ENCODE data around the gene TET2. TPM values are rescaled to one million over a fixed set of nuclear protein-coding genes. Genes with fewer than 3 reads are reported as not detected.

The TET2 gene
- total RNA-seq, 6 donors from 2014 or later, result 25.1 to 41.9 (median 29.7) TPM

- DNase-seq (peak in 1 of 2 donors; percentile 73), ATAC-seq (ENCODE audit: low FRiP score in 2 of 2) (peak; percentile 72 to 87)
- WGBS, 2 donors, result 49 to 61% methylated on average over 5 of the region's 5 CpGs
These were observed 159.6 kb downstream of the TET2 start for GRCh38 chr4:105306158-105306781.

GRCh38 chr4:105306820-105307219, 160.1 kb downstream of the TET2 start:
- WGBS, 2 donors, result 74 to 82% methylated on average over 3 of the region's 3 CpGs
- Histone ChIP-seq H3K36me3 (no peaks in the 10 kb centered on the region), H3K27ac (no peak overlapping the region), H3K4me1 (peaks cover 0 to 4% (median 0%) of the 10 kb centered on the region in 4 donors), H3K9me3 (peaks cover 0 to 5% (median 4%) of the 10 kb centered on the region in 4 donors), H3K4me3 (no peak overlapping the region), H3K27me3 (no peaks in the 10 kb centered on the region)
- DNase-seq, result no peak
- no peak for ATAC-seq (ENCODE audit: low FRiP score in 2 of 2)
- TF ChIP-seq, protein P1, sequence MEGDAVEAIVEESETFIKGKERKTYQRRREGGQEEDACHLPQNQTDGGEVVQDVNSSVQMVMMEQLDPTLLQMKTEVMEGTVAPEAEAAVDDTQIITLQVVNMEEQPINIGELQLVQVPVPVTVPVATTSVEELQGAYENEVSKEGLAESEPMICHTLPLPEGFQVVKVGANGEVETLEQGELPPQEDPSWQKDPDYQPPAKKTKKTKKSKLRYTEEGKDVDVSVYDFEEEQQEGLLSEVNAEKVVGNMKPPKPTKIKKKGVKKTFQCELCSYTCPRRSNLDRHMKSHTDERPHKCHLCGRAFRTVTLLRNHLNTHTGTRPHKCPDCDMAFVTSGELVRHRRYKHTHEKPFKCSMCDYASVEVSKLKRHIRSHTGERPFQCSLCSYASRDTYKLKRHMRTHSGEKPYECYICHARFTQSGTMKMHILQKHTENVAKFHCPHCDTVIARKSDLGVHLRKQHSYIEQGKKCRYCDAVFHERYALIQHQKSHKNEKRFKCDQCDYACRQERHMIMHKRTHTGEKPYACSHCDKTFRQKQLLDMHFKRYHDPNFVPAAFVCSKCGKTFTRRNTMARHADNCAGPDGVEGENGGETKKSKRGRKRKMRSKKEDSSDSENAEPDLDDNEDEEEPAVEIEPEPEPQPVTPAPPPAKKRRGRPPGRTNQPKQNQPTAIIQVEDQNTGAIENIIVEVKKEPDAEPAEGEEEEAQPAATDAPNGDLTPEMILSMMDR (IDR thresholded peaks at IDR 0.05), result no peak
- TF ChIP-seq EP300 (IDR thresholded peaks at IDR 0.05), result no peak
- no peak for TF ChIP-seq POLR2A (IDR thresholded peaks at IDR 0.05)
- TF ChIP-seq POLR2AphosphoS5 (IDR thresholded peaks at IDR 0.05), result no peak

More at GRCh38 chr4:105306158-105306781, 159.6 kb downstream of the TET2 start:
- peak in 1 of 4 donors; percentile 33 for TF ChIP-seq EP300 (IDR thresholded peaks at IDR 0.05)
- no peak for TF ChIP-seq POLR2AphosphoS5 (IDR thresholded peaks at IDR 0.05)
- no peak overlapping the region for H3K27ac ChIP-seq
- H3K9me3 ChIP-seq, result peaks cover 0 to 5% (median 2%) of the 10 kb centered on the region in 4 donors
- H3K4me3 ChIP-seq, result no peak overlapping the region
- H3K4me1 ChIP-seq, result peaks cover 0 to 4% (median 0%) of the 10 kb centered on the region in 4 donors
- H3K27me3 ChIP-seq, result no peaks in the 10 kb centered on the region
- no peaks in the 10 kb centered on the region for H3K36me3 ChIP-seq

GRCh38 chr4:105318486-105318885, 171.8 kb downstream of the TET2 start:
- H3K36me3 ChIP-seq, result no peaks in the 10 kb centered on the region
- no peak overlapping the region for H3K27ac ChIP-seq
- WGBS, 2 donors, result 86 to 92% methylated on average over 1 of the region's 1 CpG
- no peak for DNase-seq
- TF ChIP-seq EP300 (IDR thresholded peaks at IDR 0.05) (no peak), POLR2A (IDR thresholded peaks at IDR 0.05) (no peak), POLR2AphosphoS5 (IDR thresholded peaks at IDR 0.05) (no peak)
- TF ChIP-seq, protein P1 (IDR thresholded peaks at IDR 0.05), result no peak
- H3K27me3 ChIP-seq, result no peaks in the 10 kb centered on the region
- H3K9me3 ChIP-seq, result no peaks in the 10 kb centered on the region
- H3K4me1 ChIP-seq, result no peaks in the 10 kb centered on the region
- no peak for ATAC-seq (ENCODE audit: low FRiP score in 2 of 2)
- H3K4me3 ChIP-seq, result no peak overlapping the region

- no peak overlapping the region for H3K27ac ChIP-seq
- no peaks in the 10 kb centered on the region for H3K27me3 ChIP-seq
- WGBS, 2 donors, result 79% methylated on average over 2 of the region's 2 CpGs
- no peak for ATAC-seq (ENCODE audit: low FRiP score in 2 of 2)
- no peaks in the 10 kb centered on the region for H3K36me3 ChIP-seq
- H3K4me3 ChIP-seq, result no peak overlapping the region
- no peaks in the 10 kb centered on the region for H3K4me1 ChIP-seq
- no peaks in the 10 kb centered on the region for H3K9me3 ChIP-seq
- TF ChIP-seq, protein P1 (IDR thresholded peaks at IDR 0.05), result no peak
- TF ChIP-seq POLR2A (IDR thresholded peaks at IDR 0.05), result no peak
- TF ChIP-seq POLR2AphosphoS5 (IDR thresholded peaks at IDR 0.05), result no peak
- no peak for TF ChIP-seq EP300 (IDR thresholded peaks at IDR 0.05)
- DNase-seq, result no peak
These were observed 180.5 kb downstream of the TET2 start for GRCh38 chr4:105327222-105327621.

DNA sequence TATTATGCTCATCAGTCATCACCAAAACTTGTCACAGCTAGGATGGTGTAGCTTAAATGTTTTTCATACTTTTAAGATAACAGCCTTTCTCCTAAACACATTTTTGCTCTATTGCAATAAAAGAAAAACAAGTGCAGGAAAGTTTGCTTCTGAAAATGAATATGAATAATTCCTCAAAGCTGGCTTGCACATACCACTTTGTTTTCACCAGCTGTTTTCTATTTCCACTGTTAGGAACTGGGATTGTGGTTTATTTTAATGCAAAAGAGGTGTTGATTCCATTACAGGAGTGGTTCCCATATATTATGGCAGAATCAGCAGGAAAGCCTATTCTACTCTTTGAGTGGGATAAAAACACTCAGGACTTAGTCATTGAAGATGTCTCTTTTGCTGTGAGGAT, 181.3 kb downstream of the TET2 start:
- Histone ChIP-seq H3K9me3 (no peaks in the 10 kb centered on the region), H3K27me3 (no peaks in the 10 kb centered on the region), H3K4me3 (no peak overlapping the region), H3K27ac (no peak overlapping the region), H3K36me3 (no peaks in the 10 kb centered on the region), H3K4me1 (no peaks in the 10 kb centered on the region)
- DNase-seq, result no peak
- ATAC-seq (ENCODE audit: low FRiP score in 2 of 2), result no peak
- TF ChIP-seq POLR2A (IDR thresholded peaks at IDR 0.05), result no peak
- TF ChIP-seq, protein P1 (IDR thresholded peaks at IDR 0.05), result no peak
- TF ChIP-seq EP300 (IDR thresholded peaks at IDR 0.05), result no peak
- TF ChIP-seq POLR2AphosphoS5 (IDR thresholded peaks at IDR 0.05), result no peak
